CD4-positive, alpha-beta T cell treated with Interleukin-15 for 1 hour (primary cell): ENCODE data around the gene ISM1.

ENCODE experiments used
- DNase-seq: peaks from one replicate; pipeline ENCODE4 v3.0.0-alpha.2; 2020

The ISM1 gene

DNA sequence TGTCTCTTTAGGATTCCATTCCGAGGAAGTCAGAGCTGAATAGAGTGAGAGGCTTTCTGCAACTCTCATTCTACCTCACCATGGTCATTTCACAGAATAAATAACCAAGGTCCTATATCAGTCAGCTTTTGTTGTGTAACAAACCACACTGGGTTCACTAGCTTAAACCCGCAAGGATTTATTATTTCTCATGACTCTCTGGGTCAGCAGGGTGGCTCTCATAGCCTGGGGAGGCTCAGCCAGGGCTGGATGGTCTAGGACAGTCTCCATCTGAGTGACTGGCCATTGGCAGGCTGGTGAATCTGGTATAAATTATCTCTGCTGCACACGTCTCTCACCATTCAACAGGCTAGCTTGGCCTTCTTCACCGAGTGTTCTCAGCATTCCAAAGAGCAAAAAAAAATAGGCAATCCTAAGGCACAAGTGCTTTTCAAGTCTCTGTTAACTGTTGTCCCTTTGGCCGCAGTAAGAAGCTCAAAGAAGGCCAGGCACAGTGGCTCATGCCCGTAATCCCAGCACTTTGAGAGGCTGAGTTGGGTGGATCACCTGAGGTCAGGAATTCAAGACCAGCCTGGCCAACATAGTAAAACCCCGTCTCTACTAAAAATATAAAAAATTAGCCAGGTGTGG is 39.7 kb downstream of the ISM1 start:
- no peak for DNase-seq

GRCh38 chr20:13261460-13262301 is 40.6 kb downstream of the ISM1 start:
- DNase-seq: peak; percentile 46

- no peak for DNase-seq
Measured at GRCh38 chr20:13262302-13262650, 41.2 kb downstream of the ISM1 start.

DNA sequence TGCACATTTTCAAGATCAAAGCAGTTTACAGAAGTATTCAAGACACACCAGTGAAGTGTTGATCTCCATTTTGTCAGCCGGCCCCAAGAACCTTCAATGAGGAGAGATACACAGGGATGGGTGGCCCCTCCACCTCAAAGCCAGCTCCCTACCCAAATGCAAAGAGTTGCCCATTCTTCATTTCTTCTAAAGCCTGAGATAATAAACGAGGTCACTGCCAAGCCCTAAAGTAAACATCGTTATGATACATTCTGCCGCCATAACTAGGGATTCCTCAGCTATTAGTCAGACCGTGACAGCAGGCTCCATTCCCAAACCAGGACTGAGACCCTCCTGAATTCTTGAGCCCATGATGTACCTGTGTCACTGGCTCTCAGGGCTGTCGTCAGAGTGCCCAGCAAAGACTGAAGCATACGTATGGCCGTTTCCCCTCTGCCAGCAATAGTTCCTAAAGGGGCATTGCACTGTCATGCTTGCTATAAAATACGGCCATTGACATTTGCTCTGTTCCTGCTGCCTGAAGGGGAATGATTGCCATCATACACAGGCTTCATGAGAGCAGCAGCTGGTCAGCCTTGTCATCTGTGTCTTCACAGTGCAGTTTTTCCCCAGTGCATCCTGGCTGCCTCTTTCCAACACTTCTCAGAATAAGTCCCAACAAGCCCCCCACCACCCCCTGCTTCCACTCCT is 41.7 kb downstream of the ISM1 start:
- no peak for DNase-seq

DNA sequence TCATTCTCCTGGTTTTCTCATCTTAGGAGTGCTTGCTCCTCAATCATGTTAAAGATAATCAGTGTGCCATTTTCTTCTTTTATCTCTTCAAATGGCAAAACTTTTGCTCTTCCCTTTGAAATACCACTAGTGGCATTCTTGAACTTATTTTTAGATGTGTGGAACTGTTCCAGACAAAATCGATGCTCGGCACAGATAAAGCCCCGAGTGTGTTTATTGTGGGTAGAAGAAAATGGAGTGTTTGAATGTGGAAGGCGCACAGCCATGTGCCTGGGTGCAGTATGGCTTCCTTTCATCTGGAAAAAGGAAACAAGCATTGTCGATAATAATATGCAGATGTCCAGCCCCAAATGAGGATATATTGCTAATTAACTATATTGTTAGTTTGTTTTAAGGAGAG is 42.4 kb downstream of the ISM1 start:
- DNase-seq: no peak

- DNase-seq: no peak
Measured at GRCh38 chr20:13264907-13265306, 43.8 kb downstream of the ISM1 start.

DNA sequence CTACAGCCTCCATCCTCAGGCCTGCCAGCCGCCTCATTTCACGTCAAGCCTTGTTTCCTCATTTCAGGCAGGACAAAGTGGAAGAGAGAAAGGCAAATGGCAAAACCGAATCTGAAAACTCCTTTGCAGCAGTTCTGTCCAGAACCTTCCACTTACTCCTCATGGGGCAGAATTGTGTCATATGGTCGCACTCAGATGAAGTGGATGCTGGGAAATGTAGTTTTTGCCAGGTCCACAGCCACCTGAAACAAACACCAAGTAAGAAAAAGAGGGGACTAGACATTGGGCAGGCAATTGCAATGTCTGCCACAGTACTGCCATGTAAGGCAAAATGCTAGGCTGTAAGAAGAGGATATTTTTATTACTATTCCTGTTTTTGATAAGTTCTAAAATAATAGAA is 44.9 kb downstream of the ISM1 start:
- no peak for DNase-seq

DNA sequence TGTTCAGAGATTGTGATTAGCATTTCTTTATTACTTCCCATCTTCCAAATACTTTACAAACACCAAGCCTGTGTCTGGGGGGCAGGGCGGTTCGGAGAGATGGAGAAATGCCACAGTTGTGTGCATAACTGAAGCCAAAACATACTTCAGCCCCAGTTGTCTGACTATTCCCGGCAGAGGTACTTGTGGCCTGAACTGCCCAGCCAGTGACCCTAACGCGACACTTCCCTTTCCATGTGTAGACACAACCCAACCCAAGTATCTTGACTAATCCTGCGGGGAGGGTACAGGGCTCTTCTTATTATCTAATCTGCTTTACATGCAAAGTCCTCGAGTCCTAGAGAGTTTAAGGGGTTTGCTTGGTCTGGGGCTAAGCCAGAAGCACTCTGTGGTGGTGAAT is 46.2 kb downstream of the ISM1 start:
- no peak for DNase-seq

DNA sequence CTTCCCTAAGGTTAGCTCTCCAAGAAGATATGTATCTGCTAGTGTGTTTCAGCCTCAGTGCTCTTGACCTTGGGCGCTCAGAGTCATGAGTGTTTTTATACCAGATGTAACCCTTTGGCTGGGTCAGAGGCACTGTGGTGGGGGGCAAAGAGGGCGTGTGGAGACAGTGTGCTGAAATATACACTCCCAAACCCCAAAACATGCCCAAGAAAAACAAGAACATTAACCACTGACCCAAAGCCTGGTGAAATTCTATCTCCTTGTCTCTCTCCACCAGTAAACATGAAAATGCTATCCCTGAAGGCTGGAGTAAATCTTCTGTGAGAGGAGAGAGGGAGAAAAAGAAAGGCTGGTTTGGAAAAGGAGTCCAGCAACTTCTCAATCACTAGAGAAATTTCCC is 47.9 kb downstream of the ISM1 start:
- no peak for DNase-seq

DNA sequence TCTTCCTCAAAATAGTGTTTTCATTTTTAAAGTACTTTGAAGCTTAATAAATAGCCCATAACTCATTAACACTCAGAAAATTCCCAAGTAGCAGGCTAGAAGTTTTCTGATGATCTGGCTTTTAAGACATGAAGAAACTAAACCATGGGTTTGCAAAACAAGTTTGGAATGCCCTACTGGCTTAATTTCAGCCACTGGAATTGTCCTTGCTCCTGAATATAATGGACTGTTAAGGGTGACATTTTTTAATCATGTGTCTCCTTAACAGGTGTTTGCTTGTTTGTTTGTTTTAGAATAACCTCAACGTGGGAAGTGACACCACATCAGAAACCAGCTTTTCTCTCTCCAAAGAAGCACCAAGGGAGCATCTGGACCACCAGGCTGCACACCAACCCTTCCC is 49.1 kb downstream of the ISM1 start:
- no peak for DNase-seq

- DNase-seq: no peak
Measured at GRCh38 chr20:13271098-13271497, 50.0 kb downstream of the ISM1 start.

- DNase-seq: no peak
Measured at GRCh38 chr20:13271977-13272975, 51.2 kb downstream of the ISM1 start.

GRCh38 chr20:13274275-13274861 is 53.3 kb downstream of the ISM1 start:
- DNase-seq: no peak

- no peak for DNase-seq
Measured at GRCh38 chr20:13276945-13277541, 56.0 kb downstream of the ISM1 start.

DNA sequence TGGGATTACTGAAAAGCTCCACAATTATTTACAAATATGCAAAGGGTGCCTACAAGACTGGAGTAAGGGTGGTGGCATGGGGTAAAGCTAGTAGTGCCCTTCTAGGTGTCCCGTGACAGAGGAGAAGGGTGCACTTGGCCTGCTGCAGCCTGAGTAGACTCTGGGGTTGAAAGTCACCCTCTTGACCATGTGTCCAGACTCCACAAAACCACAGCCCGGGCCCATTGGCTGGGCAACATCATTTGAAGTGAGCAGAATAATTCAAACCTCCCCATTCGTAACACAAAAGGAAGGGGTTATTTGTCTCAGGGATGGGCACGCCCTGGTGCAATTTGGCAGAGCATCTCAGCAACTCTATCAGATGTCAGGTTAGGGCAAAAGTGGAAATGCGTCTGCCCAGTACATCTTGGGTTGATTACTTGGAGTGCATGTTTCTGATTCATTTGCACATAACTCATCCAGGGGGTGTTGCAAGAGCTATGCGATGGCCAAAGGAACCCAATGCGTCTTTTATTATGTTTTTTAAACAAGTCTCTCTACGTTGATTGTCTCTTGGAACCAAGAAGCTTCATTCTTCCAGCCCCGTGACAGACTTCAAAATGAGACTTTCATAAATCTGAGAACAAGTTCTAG is 56.7 kb downstream of the ISM1 start:
- no peak for DNase-seq

DNA sequence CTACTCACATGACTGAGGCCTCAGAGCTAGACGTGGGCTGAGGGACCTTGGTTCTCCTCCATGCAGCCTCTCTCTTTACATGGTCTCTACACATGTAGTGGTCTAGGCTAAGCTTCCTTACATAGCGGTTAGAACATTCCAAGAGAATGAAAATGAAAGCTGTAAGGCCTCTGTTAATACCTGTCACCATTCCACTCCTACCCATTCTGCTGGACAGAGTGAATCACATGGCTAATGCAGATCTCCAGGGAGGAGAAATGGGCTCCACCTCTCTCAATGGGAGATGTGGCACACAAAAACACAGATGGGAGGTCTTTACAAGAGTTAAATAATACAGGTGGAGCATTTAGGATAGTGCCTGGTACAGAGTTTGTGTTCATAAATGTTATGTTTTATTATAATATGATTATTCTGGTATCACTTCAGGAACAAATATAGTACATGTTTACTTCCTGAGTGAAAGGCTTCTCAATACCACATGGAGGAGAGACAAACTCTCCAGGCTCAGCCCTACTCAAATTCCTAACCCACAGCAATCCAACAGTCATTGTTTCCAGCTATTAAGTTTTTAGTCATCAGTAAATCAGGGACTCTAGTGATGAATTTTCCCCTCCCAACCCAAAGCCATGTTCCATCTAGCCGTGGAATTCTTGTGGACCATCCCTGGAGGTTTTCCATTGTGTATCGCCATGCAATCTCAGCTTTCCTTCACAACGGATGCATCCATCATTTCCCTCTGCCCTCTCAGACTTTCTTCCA is 57.9 kb downstream of the ISM1 start:
- no peak for DNase-seq

DNA sequence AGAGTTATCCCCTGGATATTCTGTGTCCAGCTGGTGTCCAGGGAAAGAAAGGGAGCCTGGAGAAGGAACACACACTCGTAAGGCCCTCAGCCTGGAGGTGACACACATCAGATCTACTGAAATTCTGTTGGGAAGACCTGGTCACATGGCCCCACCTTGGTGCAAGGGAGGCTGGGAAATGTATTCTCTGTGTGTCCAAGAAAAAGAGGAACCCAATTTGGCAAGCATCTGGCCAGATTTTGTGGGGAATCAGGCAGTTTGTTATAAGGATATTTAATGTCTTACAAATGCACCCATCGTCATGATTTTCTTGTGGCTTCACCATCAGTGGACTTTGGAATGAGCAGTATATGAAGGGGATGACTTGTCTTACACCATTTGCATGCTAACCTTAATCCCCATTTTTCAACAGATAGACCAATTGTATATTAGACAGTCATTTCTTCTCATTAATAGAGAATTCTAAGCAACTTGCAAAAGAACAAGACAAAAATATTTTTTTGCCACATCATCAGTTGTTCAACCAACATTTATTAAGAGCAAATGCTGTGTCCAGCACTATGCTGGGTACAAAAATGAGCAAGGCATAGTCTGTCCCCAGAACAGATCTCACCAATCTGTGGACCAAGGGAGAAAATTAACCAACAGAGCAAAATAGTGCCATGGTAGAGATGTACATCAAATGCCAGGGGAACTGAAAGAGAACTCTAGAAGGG is 59.7 kb downstream of the ISM1 start:
- DNase-seq: no peak

GRCh38 chr20:13283869-13284829 is 63.1 kb downstream of the ISM1 start:
- DNase-seq: no peak

GRCh38 chr20:13284830-13285229 is 63.8 kb downstream of the ISM1 start:
- no peak for DNase-seq
